HepG2 (cell line): ENCODE results near the gene NSF. TPM values are rescaled to one million over a fixed set of nuclear protein-coding genes. Genes with fewer than 3 reads are reported as not detected.

Source experiments
- ATAD3A ChIP-seq: sonication (generic); formaldehyde crosslinking; IDR thresholded peaks from 2 replicates; pipeline ENCODE4 v1.4.0; 2020; ENCODE audit warnings: missing genetic modification reagents
- BRD4 ChIP-seq: sonication (generic); formaldehyde crosslinking; IDR thresholded peaks from 2 replicates; pipeline ENCODE4 v1.4.0; 2020; ENCODE audit warnings: missing genetic modification reagents
- CHD4 ChIP-seq: fragments of 200-600 bp; sonication (generic); IDR thresholded peaks from 2 replicates; pipeline ENCODE4 v1.7.0; 2017; ENCODE audit warnings: mild to moderate bottlenecking, low read length, borderline replicate concordance
- FUBP1 ChIP-seq: sonication (generic); formaldehyde crosslinking; IDR thresholded peaks from 2 replicates; pipeline ENCODE4 v1.5.1; 2020; ENCODE audit warnings: missing genetic modification reagents, mild to moderate bottlenecking, borderline replicate concordance
- GATAD1 ChIP-seq: IDR thresholded peaks from 2 replicates; pipeline ENCODE4 v1.6.1; 2016; ENCODE audit warnings: missing genetic modification reagents, missing compliant biosample characterization
- HIC2 ChIP-seq: sonication (generic); formaldehyde crosslinking; IDR thresholded peaks from 2 replicates; pipeline ENCODE4 v1.9.0; 2022; ENCODE audit warnings: low read depth, missing genetic modification reagents
- KAT8 ChIP-seq: IDR thresholded peaks from 2 replicates; pipeline ENCODE4 v1.6.1; 2016; ENCODE audit warnings: missing genetic modification reagents, missing compliant biosample characterization
- KLF11 ChIP-seq: IDR thresholded peaks from 2 replicates; pipeline ENCODE4 v1.6.1; 2016; ENCODE audit warnings: missing compliant biosample characterization
- KMT2B ChIP-seq: IDR thresholded peaks from 2 replicates; pipeline ENCODE4 v1.6.1; 2016; ENCODE audit warnings: missing genetic modification reagents, missing compliant biosample characterization
- NFYC ChIP-seq: IDR thresholded peaks from 2 replicates; pipeline ENCODE4 v1.6.1; 2016; ENCODE audit warnings: missing genetic modification reagents, missing compliant biosample characterization
- PAWR ChIP-seq: sonication (generic); formaldehyde crosslinking; IDR thresholded peaks from 2 replicates; pipeline ENCODE4 v1.4.0; 2020; ENCODE audit warnings: missing genetic modification reagents, mild to moderate bottlenecking, borderline replicate concordance
- PRMT3 ChIP-seq: sonication (generic); formaldehyde crosslinking; IDR thresholded peaks from 2 replicates; pipeline ENCODE4 v1.8.1; 2022; ENCODE audit warnings: low read depth, mild to moderate bottlenecking, moderate library complexity, missing genetic modification reagents, borderline replicate concordance
- REPIN1 ChIP-seq: sonication (generic); formaldehyde crosslinking; IDR thresholded peaks from 2 replicates; pipeline ENCODE4 v1.8.0; 2022; ENCODE audit warnings: missing genetic modification reagents, low read depth, mild to moderate bottlenecking, borderline replicate concordance
- RXRB ChIP-seq: IDR thresholded peaks from 2 replicates; pipeline ENCODE4 v1.6.1; 2016; ENCODE audit warnings: borderline replicate concordance, missing genetic modification reagents, missing compliant biosample characterization
- SP1 ChIP-seq, 2 experiments: fragments of 450-650 bp in 1 of 2; sonication (generic) in 1 of 2; formaldehyde crosslinking in 1 of 2; IDR thresholded peaks; 2 replicates each; pipeline versions ENCODE4 v1.4.0 to v1.6.1; 2016 to 2020; ENCODE audit warnings: missing genetic modification reagents in 1 of 2
- SP4 ChIP-seq: sonication (generic); formaldehyde crosslinking; IDR thresholded peaks from 2 replicates; pipeline ENCODE4 v1.8.1; 2023; ENCODE audit warnings: mild to moderate bottlenecking, missing genetic modification reagents
- YY1 ChIP-seq: IDR thresholded peaks from 2 replicates; pipeline ENCODE4 v1.6.1; 2011; ENCODE audit warnings: low read length, low read depth, moderate library complexity, mild to moderate bottlenecking; ENCODE audit not compliant: insufficient read depth, insufficient replicate concordance
- ZNF121 ChIP-seq: sonication (generic); formaldehyde crosslinking; IDR thresholded peaks from 2 replicates; pipeline ENCODE4 v1.5.0; 2020; ENCODE audit warnings: mild to moderate bottlenecking, missing genetic modification reagents
- ZNF124 ChIP-seq: sonication (generic); formaldehyde crosslinking; IDR thresholded peaks from 2 replicates; pipeline ENCODE4 v1.4.0; 2020; ENCODE audit warnings: missing genetic modification reagents
- ZNF138 ChIP-seq: sonication (generic); formaldehyde crosslinking; IDR thresholded peaks from 2 replicates; pipeline ENCODE4 v1.5.0; 2020; ENCODE audit warnings: mild to moderate bottlenecking, low read depth, missing genetic modification reagents
- ZNF24 ChIP-seq: fragments of 450-650 bp; IDR thresholded peaks from 2 replicates; pipeline ENCODE4 v1.6.1; 2017; ENCODE audit warnings: antibody characterized with exemption, mild to moderate bottlenecking
- ZNF501 ChIP-seq: sonication (generic); formaldehyde crosslinking; IDR thresholded peaks from 2 replicates; pipeline ENCODE4 v1.5.1; 2020; ENCODE audit warnings: mild to moderate bottlenecking, moderate library complexity, missing genetic modification reagents
- ZNF652 ChIP-seq: IDR thresholded peaks from 2 replicates; pipeline ENCODE4 v1.6.1; 2016; ENCODE audit warnings: low read depth, borderline replicate concordance
- ZSCAN20 ChIP-seq: sonication (generic); formaldehyde crosslinking; IDR thresholded peaks from 2 replicates; pipeline ENCODE4 v1.4.0; 2020; ENCODE audit warnings: missing genetic modification reagents, mild to moderate bottlenecking, borderline replicate concordance
- polyA plus RNA-seq, 8 experiments: library from polyadenylated mRNA; depleted of rRNA in 3 of 8; stranded (reverse) in 7 of 8; unstranded in 1 of 8; fragments of >200 nt; fragmentation: Illumina TruSeq in 4 of 8; extraction: Trizol in 4 of 8; gene quantifications; 2 replicates each; pipeline versions ENCODE4 v1.2.1 to v1.2.3, GENCODE V29; 2011 to 2016; ENCODE audit warnings: low read depth in 4 of 8, missing spikeins in 1 of 8, mixed read lengths in 1 of 8; ENCODE audit not compliant: insufficient read depth in 1 of 8
- total RNA-seq, 5 experiments: library from RNA; depleted of rRNA; stranded (reverse); fragments of >200 nt; fragmentation: Illumina TruSeq; extraction: Trizol; gene quantifications; 2 replicates each; pipeline ENCODE4 v1.2.3, GENCODE V29; 2016; ENCODE audit warnings: low read depth in 1 of 5
- TF ChIP-seq, protein P1 (sequence below): sonication (generic); formaldehyde crosslinking; IDR thresholded peaks from 2 replicates; pipeline ENCODE4 v1.8.0; 2022; ENCODE audit warnings: missing genetic modification reagents, mild to moderate bottlenecking, inconsistent platforms, borderline replicate concordance

NSF gene
- total and polyA plus RNA-seq, 2 of the 13 experiments (the other 11 are each of a cell fraction or from before 2014, with no cell fraction given) = 21.9 to 37.8 TPM

DNA sequence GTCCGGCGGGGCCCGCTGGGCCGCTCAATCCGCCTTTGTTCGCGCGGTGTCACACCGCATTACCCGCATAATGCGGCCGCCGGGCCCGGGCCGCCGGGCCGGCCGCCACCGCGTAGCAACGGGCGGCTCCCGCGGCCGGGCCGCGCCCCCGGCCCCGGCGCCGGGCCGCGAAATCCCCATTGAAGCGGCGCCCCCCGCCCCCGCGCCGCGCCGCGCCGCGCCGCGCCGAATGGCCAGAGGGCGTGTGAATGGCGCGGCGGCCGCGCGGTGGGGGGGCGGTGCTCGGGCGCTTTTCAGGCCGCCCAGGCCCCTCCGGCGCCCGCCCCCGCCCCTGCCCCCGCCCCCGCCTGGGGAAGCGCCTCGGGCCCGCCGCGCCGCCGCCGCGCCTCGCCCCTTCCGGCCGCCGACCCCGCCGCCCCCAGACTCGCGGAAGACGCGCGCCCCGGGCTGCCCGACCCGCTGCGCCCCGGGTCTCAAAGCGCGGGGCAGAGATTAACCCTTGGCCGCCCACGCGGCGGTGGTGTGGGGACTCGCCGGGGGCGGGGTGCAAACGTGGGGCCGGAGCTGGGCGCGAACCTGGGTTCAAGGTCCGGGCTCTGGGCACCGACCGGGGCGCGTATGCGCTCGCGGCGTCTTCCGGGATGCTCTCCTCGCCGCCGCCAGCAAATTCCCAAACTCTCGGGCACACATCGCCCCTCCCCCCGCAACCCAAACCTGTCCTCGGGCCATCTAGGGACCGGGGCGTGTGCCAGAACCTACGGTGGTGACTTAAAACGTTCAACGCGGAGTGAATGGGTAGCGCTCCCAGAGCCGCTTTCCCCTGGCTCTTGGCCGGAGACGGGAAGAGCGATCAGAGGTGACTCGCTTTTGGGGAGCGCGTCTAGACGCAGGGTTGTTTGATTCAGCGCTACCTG lies 181.3 kb downstream of the NSF start (continued):
- TF ChIP-seq, protein P1, sequence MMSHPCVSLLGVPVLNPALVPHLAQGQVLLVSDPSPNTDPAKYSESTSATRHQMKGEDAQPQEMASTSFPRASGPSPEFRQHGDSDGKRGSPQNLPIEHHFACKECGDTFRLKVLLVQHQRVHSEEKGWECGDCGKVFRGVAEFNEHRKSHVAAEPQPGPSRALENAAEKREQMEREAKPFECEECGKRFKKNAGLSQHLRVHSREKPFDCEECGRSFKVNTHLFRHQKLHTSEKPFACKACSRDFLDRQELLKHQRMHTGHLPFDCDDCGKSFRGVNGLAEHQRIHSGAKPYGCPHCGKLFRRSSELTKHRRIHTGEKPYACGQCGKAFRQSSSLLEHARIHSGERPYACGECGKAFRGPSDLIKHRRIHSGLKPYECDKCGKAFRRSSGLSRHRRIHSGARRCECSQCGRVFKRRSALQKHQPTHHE (CRISPR knock-in tag) = peak; percentile 88; the same call in 1 of the 2 replicates
- TF ChIP-seq GATAD1 (CRISPR knock-in tag) = peak; percentile 52
- peak; percentile 82 for TF ChIP-seq ZNF501 (CRISPR knock-in tag)
- peak; percentile 32 for TF ChIP-seq NFYC (CRISPR knock-in tag)
- no peak for TF ChIP-seq FUBP1 (CRISPR knock-in tag)
- peak; percentile 63; the same call in 1 of the 2 replicates for TF ChIP-seq RXRB
- TF ChIP-seq KLF11 (CRISPR knock-in tag) = no peak
- TF ChIP-seq SP1 (IDR thresholded peaks at IDR 0.05) = no peak
- TF ChIP-seq SP1 (CRISPR knock-in tag; IDR thresholded peaks at IDR 0.05) = no peak
- TF ChIP-seq ZNF138 = no peak
- peak; percentile 80 for TF ChIP-seq KAT8 (CRISPR knock-in tag)
- TF ChIP-seq YY1 = peak; percentile 56
- peak; percentile 96 for TF ChIP-seq ZNF652 (CRISPR knock-in tag)
- TF ChIP-seq HIC2 (CRISPR knock-in tag) = peak; percentile 88
- no peak; the same call in 1 of the 2 replicates for TF ChIP-seq ZNF124 (CRISPR knock-in tag)
- peak; percentile 75 for TF ChIP-seq BRD4 (CRISPR knock-in tag)
- peak; percentile 85 for TF ChIP-seq REPIN1 (CRISPR knock-in tag)
- no peak for TF ChIP-seq ATAD3A
- no peak for TF ChIP-seq ZNF24
- peak; percentile 82 for TF ChIP-seq SP4 (CRISPR knock-in tag)
- no peak for TF ChIP-seq PAWR (CRISPR knock-in tag)
- no peak for TF ChIP-seq ZNF121 (CRISPR knock-in tag)
- peak; percentile 76; the same call in 1 of the 2 replicates for TF ChIP-seq PRMT3 (CRISPR knock-in tag)
- TF ChIP-seq ZSCAN20 = peak; percentile 95; the same call in 1 of the 2 replicates
- TF ChIP-seq CHD4 = no peak
- TF ChIP-seq KMT2B (CRISPR knock-in tag) = peak; percentile 68
